Measurements from ENCODE around the gene APLN.

The APLN gene

DNA sequence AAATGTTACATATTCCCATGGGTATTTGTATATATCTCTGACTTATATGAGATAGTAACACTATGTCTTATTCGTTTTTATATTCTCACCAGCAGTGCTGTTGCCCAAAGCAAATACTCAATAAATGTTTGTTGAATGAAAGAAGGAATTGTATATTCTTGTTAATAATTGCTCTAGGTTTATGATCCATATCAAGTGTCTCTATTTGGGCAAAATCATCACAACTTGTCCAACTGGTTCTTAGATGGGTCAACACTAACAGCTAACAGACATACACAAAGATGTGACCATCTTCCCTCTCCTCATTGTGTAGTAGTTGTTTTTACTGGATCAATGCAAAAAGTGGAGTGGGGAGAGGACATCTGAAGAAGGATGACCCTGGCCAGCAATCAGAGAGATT, 6.6 kb upstream of the APLN start:
- DNase-seq (ENCODE audit: low spot score): no peak

DNA sequence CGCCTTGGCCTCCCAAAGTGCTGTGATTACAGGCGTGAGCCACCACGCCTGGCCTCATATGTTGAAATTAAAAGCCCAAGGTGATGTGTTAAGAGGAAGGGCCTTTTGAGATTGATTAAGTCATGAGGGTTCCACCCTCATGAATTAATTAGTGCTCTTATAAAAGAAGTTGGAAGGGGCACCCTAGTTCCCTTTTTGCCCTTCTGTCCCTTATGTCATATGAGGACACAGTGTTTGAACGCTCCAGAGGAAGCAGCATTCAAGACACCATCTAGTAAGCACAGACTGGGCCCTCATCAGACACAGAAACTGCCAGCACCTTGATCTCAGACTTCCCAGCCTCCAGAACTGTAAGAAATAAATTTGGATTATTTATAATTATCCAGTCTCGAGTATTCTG, 5.1 kb upstream of the APLN start:
- DNase-seq (ENCODE audit: low spot score): no peak

DNA sequence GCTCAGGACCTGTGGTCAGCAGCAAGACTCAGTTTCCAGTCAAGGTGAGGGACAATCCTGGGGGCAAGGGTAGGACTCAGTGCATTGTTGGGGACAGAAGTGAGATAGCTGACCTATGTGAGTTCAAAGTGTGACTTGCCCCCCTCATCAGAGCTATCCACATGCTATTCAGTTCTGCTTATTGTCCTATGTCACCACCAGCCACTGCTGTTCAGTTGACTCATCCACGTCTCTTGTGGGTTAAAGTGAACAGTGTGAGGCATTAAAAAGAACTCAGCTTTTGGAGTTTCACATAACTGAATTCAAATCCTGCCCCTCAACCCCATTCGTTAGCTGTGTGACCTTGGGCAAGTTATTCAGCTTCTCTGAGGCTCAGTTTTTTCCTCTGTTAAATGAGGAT, 4.4 kb upstream of the APLN start:
- no peak for DNase-seq (ENCODE audit: low spot score)

DNA sequence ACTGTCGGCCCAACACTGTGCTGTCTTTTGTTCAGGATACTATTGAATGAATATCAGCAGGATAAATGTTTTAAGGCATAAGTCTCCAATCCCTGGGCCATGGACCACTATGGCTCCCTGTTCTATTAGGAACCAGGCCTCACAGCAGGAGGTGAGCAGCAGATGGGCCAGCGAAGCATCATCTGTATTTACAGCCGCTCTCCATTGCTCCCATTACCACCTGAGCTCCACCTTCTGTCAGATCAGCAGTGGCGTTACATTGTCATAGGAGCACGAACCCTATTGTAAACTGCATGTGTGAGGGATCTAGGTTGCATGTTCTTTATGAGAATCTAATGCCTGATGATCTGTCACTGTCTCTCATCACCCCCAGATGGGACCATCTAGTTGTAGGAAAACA, 3.7 kb upstream of the APLN start:
- no peak for DNase-seq (ENCODE audit: low spot score)

DNA sequence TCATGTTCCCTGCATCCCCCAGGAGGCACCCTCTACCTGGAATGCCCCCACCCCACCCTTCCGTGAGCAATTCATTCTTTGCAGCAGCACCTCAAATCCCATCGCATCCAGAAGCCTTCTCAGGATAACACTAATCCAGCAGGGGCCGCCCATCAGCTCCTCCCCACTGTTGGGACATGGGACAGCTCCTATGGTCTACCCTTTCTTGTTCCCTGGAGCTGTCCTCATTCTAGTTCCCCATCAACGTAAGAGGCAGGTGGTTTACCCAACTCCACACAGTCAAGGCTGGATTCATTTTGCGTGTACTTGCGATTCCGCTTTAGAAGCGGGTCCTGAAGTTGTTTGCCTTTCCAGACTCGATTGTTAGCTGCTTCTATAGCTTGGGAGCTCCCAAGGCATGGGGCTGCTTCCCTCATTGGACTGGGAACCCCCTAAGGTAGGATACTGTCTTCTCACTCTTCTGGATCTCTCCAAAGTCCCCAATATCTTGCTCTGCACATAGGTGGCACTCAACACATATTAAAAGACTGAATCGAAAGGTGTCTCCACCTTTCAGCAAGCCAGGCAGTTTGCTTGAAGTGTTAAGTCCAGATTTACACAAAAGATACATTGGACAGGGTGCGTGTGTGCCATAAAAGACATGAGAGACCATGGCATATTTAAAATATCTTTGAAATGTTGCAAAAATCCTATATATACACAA, 942 bp upstream of the APLN start:
- DNase-seq (ENCODE audit: low spot score): peak; percentile 32

DNA sequence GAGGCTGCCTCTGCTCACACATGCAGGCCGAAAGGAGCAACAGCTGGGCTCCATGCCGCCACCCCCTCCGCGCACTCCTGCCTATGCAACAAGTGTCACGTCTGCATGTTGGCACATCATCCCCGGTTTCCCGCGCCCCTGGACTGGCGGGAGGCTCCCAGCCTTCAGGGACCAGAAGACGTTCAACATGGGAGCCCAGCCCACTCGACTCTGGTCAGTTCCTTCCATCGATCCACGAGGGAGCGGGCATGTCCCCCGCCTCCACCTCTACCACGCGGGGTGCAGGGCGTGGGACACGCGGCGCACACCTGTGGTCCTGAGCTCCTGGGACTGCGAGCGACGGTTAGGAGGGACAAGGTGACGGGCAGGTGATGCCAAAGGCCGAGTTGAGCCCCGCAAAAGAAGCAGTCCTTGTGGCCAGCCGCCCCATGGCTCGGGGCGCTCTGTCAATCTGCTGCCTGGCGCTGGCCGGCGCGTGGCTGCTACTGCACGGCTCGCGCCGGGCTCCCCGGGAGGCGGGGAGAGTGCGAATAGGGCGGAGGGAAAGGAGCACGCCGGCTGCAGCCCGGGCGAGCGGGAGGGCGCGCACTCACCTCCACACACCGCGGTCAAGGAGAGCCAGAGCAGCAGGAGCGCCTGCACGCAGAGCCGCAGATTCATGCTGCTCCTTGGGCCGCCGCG, 645 bp downstream of the APLN start:
- no peak for DNase-seq (ENCODE audit: low spot score)

DNA sequence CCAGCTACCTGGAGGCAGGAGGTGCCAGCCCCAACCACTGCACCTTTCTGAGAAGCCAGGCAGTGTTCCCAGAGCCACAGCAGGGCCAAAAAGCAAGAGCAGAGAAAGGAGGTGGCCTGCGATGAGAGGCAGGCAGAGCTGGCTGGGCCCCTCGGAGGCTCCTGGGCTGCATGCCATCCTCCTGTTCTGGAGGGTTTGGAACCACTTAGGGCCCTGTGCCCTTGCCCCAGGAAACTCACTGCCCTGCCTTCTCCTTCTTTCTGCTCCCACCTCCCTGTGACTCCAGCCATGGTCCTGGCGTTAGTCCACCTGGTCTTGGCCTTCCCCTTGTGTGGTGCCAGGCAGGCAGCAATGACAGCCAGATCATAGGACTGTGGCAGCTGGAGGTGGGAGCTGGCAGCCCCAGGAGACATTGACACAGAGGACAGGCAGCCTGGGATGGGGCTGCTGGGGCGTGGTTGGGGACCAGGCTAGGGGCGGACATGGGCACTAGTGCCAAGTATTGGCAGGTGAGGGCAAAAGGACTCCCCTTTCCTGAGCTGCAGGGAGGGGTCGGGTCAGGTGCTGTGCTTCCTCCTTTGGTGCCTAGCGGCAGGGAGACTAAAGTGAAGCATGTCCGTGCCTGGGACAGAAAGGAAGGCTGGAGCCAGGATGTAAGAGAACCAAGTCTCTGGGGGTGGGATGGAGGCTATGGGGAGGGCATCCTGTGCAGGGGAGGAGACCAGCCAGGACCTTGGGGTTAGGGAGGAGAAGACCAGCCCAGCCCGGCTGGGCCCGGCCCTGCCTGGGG, 1.4 kb downstream of the APLN start:
- no peak for DNase-seq (ENCODE audit: low spot score)

DNA sequence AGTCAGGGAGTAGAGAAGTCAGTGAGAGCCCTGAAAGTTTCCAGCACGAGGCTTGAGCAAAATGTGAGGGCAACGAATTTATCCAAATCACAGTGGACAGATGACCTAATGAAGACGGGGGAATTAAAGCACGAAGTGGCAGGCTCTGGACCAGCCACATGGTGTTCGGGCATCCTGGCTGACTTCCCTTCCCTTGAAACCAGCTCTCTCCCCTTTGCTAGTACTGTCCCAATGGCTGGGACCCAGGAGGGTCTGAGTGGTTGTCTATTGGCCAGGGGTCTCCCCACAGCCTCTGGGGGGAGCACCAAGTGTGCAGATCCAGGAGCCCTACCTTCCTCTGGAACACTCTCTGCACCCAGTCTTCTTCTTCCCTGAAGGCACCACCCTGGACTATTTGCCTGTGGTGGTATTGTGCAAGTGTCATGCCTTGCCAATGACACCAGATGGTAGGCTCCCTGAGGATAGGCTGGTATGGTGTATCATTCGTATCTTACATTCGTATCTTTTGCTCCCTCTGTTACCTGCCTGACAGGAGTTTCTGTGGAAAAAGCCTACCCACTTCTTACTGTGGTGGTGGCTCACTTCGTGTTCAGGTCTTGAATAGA, 2.1 kb downstream of the APLN start:
- no peak for DNase-seq (ENCODE audit: low spot score)

DNA sequence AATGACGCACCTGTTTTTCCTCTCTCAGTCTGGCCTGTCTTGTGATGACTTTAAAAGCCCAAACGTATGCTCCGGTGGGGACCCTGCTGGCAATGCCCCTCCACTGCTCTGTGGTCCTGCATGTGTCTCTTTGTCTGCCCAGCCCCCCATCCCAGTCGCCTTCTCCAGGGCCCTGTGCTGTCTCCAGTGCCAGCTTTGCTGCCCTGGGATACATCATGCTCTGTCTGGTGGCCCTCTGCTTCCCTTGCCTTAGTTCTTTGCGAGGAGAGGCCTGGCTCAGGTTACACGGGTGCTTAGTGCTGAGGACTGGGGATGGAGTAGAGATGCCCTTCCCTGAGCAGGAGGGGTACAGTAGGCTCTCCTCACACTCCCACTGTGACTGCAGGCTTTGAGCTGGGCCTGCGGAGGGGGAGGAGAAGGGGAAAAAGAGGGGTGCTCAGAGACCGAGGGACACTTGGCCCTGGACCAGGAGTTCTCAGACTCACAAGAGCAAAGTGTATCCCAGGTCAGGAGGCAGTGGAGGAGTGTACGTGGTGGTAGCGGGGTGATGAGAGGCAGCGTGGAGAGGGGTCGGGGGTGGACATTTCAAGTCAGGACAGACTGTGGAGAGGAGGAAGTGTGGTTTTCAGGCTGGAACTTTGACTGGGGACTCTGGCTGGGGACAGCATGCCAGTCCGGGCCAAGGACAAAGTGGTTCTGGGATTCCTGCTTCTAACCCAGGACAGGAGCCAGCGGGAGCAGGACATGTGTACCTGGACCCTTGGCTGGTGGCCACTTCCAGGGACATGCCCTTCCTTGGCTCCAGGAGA, 2.8 kb downstream of the APLN start:
- DNase-seq (ENCODE audit: low spot score): no peak

DNA sequence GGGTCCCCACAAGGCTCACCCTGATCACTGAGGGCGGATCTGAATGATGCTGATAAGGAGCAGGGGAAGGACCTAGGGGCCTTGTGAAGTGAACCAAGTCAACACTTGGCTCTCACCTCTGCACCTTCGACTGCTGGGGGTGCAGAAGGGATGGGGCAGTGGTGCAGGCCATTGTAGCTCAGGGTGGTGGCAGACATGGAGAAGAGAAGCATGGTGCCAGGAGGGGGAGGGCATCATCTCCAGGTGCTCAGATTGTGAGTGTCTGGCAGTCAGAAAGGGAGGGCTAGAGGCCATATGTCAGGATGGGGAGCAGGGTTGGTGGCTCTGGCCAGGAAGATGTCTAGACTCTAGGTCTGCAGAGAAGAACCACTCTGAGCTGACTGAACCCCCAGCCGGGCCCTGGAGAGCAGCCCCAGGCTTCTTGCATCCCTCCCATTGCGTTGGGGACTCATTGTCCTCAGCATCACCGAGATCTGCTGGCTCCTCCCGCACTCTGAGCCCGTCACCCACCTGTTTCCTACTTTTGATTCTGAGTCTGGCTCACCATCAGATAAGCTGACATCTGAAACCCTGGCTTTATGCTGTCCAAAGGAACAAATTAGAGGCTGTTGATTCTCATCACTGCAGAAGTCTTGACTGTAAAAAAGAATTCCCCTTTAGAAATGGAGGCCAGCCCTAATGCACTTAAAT, 3.8 kb downstream of the APLN start:
- no peak for DNase-seq (ENCODE audit: low spot score)

DNA sequence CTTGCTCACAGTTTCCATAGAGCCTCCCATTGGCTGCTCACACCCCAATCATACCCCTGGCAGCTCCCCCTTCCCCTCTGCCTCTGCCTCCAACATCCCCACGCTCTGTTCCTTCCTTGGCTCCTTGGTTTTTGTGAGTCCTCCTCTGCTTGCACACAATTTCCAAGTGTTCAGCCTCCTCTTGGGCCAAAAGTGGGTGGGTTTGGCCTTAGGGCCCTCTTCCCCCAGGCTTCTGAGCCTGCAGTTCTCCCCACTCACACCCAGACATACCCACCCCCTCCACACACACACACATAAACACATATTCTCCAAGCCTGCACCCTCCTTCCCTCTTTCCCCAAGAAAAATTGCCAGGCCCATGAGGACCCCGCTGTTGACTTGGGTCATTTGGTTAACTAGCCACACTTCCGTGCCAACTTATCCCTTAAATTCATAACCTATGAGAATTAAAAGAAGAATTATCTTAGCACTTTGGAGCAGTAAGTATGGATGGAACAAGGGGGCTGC, 4.5 kb downstream of the APLN start:
- no peak for DNase-seq (ENCODE audit: low spot score)

DNA sequence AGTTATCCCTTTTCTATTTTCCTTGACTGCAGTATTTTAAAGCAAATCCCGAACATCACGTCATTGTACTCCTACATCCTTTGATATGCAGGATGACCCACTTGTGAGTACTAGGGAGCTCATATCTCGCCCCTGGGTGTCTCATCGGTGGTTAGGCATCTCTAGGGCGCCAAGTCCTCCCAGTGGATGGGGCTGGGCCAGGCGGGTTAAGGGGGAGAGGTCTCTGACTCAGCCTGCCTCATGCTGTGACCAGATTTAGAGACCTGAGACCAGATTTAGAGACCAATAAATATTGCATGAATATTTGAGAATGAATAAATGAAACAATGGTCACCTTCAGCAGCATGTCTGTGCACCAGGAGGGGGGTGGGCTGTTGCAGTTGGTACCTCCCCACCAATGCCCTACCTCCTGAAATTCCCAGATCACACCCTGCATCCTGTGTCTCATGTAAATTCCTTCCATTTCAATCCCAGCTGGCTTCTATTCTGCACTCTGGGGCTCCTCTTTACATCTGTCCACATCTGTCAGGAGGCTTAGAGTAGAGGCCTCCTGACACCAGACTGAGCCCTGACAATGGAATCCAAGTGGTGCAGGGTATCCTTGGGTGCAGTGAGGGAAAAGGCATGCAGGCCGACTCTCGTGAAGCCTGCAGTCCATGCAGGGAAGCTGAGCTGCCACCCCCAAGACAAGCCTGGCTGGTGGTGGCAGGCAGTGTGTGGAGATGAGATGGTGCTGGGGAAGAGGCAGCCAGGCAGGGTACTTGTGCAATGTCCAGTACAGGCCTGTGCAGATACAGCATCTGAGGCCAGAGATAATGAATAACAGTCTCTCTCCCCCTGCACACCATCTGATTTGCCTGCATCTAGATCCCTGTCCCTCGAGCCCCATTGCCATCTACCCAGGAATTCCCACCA, 5.2 kb downstream of the APLN start:
- no peak for DNase-seq (ENCODE audit: low spot score)

DNA sequence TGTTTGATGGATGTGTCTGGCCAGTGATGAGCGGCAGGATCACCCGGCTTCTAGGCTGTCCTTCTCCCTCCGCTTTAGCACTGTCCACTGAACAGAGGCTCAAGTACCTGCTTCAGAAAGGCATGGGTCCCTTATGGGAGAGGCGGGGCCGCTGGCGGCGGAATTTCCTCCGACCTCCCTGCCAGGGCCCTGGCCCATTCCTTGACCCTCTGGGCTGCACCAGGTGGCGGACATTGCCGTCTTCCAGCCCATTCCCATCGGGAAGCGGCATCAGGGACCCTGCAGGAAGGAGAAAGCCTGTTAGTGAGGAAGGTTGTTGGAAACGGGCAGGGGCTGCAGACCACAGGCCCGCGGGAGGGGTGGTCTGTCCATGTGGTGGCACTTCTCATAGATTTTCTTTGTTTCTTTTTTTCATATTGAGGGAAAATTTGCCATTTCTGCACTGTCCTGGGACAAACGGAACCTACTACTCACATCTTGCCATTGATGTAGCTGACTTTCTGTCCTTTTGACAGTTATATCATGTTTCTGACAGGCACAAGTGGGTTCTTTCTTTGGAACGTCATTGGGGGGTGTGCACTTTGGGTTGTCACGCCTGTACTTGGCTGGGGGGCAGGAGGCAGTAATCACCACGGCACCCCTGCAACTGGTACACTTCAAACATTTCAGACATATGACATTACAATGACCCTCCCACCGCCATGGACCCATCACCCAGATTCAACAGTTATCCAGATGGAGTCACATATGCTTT, 6.1 kb downstream of the APLN start:
- no peak for DNase-seq (ENCODE audit: low spot score)

DNA sequence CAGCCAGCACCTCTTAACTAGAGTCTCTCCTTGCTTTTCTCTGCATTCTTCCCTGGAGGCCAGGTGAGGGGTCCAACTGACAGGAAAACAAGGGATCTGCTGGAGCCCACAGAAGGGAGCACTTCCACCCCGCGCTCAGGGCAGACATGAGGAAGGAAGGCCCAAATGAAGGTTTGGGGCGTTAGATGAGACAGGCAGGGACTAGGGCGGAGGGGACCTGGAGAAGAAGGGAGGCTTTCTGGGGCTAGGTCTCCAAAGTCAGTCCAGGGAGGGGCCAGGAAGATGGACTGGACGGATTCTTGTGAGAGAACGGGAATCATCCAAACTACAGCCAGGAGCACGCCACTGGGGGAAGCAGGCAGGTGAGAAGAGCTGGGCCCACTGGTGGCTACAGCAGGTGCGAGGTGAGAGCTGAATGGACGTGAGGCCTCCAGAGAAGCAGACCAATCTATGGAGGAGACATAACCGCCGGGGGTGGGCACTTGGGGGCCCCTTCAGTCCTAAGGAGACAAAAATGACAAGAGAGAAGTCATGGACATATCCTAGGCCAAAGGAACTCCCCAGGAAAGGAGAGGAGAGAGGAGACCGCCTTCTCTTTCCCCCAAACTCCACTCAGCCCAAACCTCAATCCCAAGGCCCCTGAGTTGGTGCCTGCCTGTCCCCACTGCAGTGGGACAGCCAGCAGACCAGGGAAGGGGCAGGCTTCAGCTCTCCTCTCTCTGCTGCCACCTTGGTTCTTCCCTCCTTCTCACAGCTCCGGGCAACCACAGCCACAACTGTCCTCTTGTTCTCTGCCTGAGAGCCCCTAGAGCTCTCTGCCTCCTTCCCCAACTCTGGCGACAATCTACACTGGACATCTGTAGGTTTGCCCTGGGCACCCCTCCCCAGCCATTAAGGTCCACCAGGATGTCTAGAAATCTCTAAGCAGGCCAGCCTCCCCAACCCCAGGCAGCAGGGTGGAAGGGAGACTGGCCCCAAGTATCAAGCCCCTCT, 7.0 kb downstream of the APLN start:
- DNase-seq (ENCODE audit: low spot score): no peak

DNA sequence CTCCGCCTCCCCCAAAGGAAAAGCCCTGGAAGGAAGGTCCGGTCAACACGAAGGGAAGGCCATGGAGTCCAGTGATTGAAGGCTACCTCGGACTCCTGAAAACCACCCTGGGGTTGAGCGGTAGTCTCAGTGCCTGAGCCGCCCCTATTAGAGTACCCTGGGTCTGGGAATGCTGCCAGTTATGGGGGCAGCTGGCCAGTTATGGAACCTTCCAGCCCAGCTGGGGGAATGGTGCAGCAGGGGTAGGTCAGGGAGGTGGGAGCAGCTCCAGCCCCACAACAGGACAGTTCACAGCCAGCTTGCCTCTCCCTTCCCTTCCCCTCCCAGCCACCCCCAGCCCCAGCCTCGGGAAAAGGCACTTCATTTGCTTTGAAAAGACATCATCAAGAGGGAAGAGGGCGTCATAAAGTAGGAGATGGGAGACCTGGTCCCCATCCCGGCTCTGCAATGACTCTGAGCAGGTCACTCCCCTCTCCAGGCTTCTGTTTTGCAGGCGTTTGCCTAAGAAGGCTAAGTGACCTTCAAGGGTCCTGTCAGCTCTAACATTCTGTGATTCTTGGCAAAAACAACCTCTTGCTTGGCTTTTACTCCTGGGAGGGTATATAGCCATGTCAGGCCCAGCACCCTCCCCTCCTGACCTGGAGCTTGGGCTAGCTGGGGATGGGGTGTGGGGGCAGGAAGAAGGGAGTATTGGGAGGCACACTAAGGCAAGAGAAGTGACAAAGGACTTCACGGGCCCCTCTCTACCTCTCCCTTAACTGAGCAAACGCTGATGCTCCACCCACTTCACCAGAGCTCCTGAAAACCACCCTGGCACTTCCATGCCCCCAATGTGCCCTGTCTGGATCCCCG, 8.0 kb downstream of the APLN start:
- no peak for DNase-seq (ENCODE audit: low spot score)

DNA sequence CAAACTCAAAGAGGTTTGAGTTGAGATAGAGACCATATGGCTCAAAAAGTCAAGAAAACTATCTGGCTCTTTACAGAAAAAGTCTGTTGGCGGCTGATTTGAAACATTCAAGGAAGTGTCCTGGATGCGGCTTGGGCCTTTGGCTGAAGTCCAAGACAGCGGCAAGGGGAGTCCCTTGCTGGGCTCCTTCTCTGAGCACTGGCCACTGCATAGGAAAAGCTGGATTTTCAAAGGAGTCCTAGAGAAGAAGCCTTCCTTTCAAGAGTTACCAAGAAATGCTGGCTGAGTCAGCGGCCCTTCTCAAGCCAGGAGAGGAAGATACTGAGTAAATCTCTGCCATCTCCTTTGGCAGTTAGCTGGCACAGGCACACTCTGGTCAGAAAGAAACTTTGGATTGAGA, 12.1 kb downstream of the APLN start:
- DNase-seq (ENCODE audit: low spot score): no peak

DNA sequence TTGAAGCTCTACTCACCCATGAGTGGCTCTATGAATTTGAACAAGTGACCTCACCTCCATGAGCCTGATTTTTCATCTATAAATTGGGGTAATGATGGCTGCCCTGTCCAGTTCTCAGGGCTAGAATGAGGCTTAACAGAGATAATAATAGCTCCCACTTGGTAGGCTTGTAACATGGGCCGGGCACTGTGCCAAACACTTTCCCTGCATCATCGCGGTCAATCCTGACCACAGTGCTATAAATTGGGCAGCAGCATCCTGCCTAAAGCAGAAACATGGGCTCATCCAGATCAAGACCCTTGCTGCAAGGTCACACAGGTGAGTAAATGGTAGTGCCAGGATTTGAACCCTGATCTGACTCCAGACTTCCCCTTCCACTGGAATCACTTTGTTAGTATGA, 12.8 kb downstream of the APLN start:
- DNase-seq (ENCODE audit: low spot score): no peak
